Smooth muscle cell (in vitro differentiated cells): ENCODE measurements around the gene CDK18. TPM values are rescaled to one million over a fixed set of nuclear protein-coding genes. Genes with fewer than 3 reads are reported as not detected.
A peak's percentile ranks its signal among the peaks of the same experiment; 100 is the strongest.

Experiments used
- DNase-seq: peaks from one replicate; lab custom pipeline; 2025; ENCODE audit not compliant: unreplicated experiment; lab: John Stamatoyannopoulos, UW
- H2AFZ ChIP-seq: fragments of 200-600 bp; sonication (generic); 2 replicates; pipeline ENCODE4 v1.6.0; 2016; ENCODE audit warnings: antibody characterized with exemption, low read depth, mild to moderate bottlenecking
- H3F3A ChIP-seq: fragments of 200-600 bp; sonication (generic); 2 replicates; pipeline ENCODE4 v1.6.0; 2017; ENCODE audit warnings: antibody characterized with exemption, low read depth
- H3K27ac ChIP-seq: fragments of 200-600 bp; sonication (generic); 2 replicates; pipeline ENCODE4 v1.5.1; 2016; ENCODE audit warnings: low read depth, mild to moderate bottlenecking
- H3K27me3 ChIP-seq: fragments of 200-600 bp; sonication (generic); 2 replicates; pipeline ENCODE4 v1.6.1; 2016; ENCODE audit warnings: low read depth, mild to moderate bottlenecking
- H3K36me3 ChIP-seq: fragments of 200-600 bp; sonication (generic); 2 replicates; pipeline ENCODE4 v1.5.1; 2016; ENCODE audit warnings: low read depth
- H3K4me1 ChIP-seq: fragments of 200-600 bp; sonication (generic); 2 replicates; pipeline ENCODE4 v1.5.1; 2016; ENCODE audit warnings: low read depth
- H3K4me2 ChIP-seq: fragments of 200-600 bp; sonication (generic); 2 replicates; pipeline ENCODE4 v1.6.0; 2016; ENCODE audit warnings: mild to moderate bottlenecking
- H3K4me3 ChIP-seq: fragments of 200-600 bp; sonication (generic); 2 replicates; pipeline ENCODE4 v1.5.1; 2016; ENCODE audit warnings: mild to moderate bottlenecking
- H3K79me2 ChIP-seq: fragments of 200-600 bp; sonication (generic); 2 replicates; pipeline ENCODE4 v1.6.0; 2016; ENCODE audit warnings: low read depth, mild to moderate bottlenecking
- H3K9ac ChIP-seq: fragments of 200-600 bp; sonication (generic); 2 replicates; pipeline ENCODE4 v1.6.0; 2016; ENCODE audit warnings: low read depth
- H3K9me3 ChIP-seq: fragments of 200-600 bp; sonication (generic); replicated peaks from 2 replicates; pipeline ENCODE4 v1.5.1; 2016; ENCODE audit warnings: low read depth
- H4K20me1 ChIP-seq: fragments of 200-600 bp; sonication (generic); 2 replicates; pipeline ENCODE4 v1.6.0; 2016; ENCODE audit warnings: low read depth
- WGBS: methylation state at CpG from one replicate; pipeline ENCODE4 v1.1.7; 2016; ENCODE audit warnings: low lambda C conversion rate; 5-methylcytosine and 5-hydroxymethylcytosine counted together
- polyA plus RNA-seq: library from polyadenylated mRNA; unstranded; fragments of >200 nt; fragmentation: Nextera tagmentation; extraction: Ambion mirVana; gene quantifications from 2 replicates; pipeline ENCODE4 v1.2.1, GENCODE V29; 2016
- total RNA-seq: library from RNA; depleted of rRNA; stranded (reverse); fragments of >200 nt; gene quantifications from 2 replicates; pipeline ENCODE4 v1.2.3, GENCODE V29; 2014
- TF ChIP-seq, protein P1 (sequence below): fragments of 200-600 bp; sonication (generic); IDR thresholded peaks from 2 replicates; pipeline ENCODE4 v1.5.1; 2017; ENCODE audit warnings: borderline replicate concordance, mild to moderate bottlenecking, antibody characterized with exemption; ENCODE audit not compliant: insufficient read depth, poor library complexity, severe bottlenecking

The CDK18 gene
- total and polyA plus RNA-seq, 2 experiments from 2014 or later = 6.1 TPM

GRCh38 chr1:205456383-205456867 is 48.0 kb upstream of the CDK18 start:
- H4K20me1 ChIP-seq = no peaks in the 10 kb centered on the region
- peaks cover 80% of the 10 kb centered on the region for H3K27me3 ChIP-seq
- DNase-seq = no peak
- H3K79me2 ChIP-seq = no peaks in the 10 kb centered on the region
- H3K9ac ChIP-seq = no peak overlapping the region
- no peaks in the 10 kb centered on the region for H3K9me3 ChIP-seq
- under 1% methylated on average over 41 of the region's 47 CpGs for WGBS
- TF ChIP-seq, protein P1, sequence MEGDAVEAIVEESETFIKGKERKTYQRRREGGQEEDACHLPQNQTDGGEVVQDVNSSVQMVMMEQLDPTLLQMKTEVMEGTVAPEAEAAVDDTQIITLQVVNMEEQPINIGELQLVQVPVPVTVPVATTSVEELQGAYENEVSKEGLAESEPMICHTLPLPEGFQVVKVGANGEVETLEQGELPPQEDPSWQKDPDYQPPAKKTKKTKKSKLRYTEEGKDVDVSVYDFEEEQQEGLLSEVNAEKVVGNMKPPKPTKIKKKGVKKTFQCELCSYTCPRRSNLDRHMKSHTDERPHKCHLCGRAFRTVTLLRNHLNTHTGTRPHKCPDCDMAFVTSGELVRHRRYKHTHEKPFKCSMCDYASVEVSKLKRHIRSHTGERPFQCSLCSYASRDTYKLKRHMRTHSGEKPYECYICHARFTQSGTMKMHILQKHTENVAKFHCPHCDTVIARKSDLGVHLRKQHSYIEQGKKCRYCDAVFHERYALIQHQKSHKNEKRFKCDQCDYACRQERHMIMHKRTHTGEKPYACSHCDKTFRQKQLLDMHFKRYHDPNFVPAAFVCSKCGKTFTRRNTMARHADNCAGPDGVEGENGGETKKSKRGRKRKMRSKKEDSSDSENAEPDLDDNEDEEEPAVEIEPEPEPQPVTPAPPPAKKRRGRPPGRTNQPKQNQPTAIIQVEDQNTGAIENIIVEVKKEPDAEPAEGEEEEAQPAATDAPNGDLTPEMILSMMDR = no peak
- peaks cover 25% of the 10 kb centered on the region for H3K4me1 ChIP-seq
- H3K4me3 ChIP-seq = peak overlapping the region; percentile 31
- no peak overlapping the region for H2AFZ ChIP-seq
- no peaks in the 10 kb centered on the region for H3F3A ChIP-seq
- peak overlapping the region; percentile 81 for H3K4me2 ChIP-seq
- H3K36me3 ChIP-seq = no peaks in the 10 kb centered on the region
- H3K27ac ChIP-seq = no peak overlapping the region

DNA sequence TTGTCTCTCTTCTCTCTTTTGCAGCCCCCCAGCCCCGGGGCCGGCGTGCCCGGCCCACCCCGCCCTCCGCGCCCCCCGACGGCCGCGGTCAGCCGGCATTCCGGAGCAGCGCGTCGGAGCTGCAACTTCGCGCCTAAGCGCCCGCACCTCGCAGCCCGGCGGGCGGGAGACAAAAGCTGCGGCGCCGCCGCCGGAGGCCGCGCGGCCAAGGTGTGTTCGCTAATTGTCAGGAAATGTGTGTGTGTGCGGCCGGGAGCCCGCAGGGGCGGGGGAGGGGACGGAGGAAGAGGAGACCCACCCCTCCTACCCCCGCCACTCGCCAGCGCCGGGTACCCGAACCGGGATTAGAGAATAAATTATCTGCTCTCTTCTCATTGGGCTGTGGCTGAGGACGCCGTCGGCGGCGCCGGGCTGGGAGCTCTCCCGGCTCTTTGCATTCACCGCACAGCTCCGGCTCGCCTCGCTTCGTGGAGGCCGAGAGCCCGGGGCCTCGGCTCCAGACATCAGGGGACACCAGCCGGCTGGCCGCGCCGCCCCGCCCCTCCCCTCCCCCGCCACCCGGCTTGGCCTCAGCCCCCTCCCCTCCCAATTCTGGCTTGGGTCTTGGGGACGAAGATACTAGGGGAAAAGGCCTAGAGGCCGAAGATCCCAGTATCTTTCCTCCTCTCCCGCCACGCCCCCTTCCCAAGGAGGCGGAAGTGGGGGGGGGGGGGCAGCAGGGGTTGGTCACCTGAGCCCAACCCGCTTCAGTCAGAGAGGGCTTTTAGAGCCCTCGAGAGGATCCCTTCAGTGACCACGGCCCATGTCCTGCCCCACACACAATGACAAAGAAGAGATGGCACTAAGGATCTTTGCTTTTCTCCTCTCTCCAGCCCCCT is 47.4 kb upstream of the CDK18 start:
- Histone ChIP-seq H3K27ac (no peak overlapping the region), H3F3A (no peaks in the 10 kb centered on the region), H3K4me3 (peak overlapping the region; percentile 31), H4K20me1 (no peaks in the 10 kb centered on the region), H2AFZ (no peak overlapping the region), H3K9me3 (no peaks in the 10 kb centered on the region), H3K36me3 (no peaks in the 10 kb centered on the region), H3K27me3 (peaks cover 87% of the 10 kb centered on the region), H3K4me1 (peaks cover 18% of the 10 kb centered on the region), H3K9ac (no peak overlapping the region), H3K79me2 (no peaks in the 10 kb centered on the region), H3K4me2 (peak overlapping the region; percentile 81)
- TF ChIP-seq, protein P1 = no peak
- no peak for DNase-seq
- 2% methylated on average over 31 of the region's 74 CpGs for WGBS

- Histone ChIP-seq H2AFZ (no peak overlapping the region), H3K4me3 (no peak overlapping the region), H3K79me2 (no peaks in the 10 kb centered on the region), H3K9me3 (no peaks in the 10 kb centered on the region), H3K27ac (no peak overlapping the region), H3K36me3 (no peaks in the 10 kb centered on the region), H3K9ac (no peak overlapping the region), H3K4me1 (peaks cover 13% of the 10 kb centered on the region), H3F3A (no peaks in the 10 kb centered on the region), H3K4me2 (no peak overlapping the region), H3K27me3 (peaks cover 77% of the 10 kb centered on the region), H4K20me1 (no peaks in the 10 kb centered on the region)
- WGBS = 54% methylated on average over 6 of the region's 6 CpGs
- TF ChIP-seq, protein P1 = no peak
- no peak for DNase-seq
Observed at GRCh38 chr1:205458777-205459566, 45.5 kb upstream of the CDK18 start.
